GM12865 (cell line): Measurements from ENCODE around the gene TMEM169.

Experiments
- DNase-seq: peaks from one replicate; pipeline ENCODE4 v3.0.0; 2010; ENCODE audit warnings: low read depth
- H3K4me3 ChIP-seq: 2 replicates; pipeline ENCODE4 v1.5.1; 2011; ENCODE audit warnings: mild to moderate bottlenecking, low read depth, low read length, control low read depth
- CTCF ChIP-seq: IDR thresholded peaks from 2 replicates; pipeline ENCODE4 v1.5.1; 2011; ENCODE audit warnings: low read length, control low read depth, low read depth, inconsistent platforms; ENCODE audit not compliant: insufficient read depth; ENCODE audit errors: missing control alignments

The TMEM169 gene

DNA sequence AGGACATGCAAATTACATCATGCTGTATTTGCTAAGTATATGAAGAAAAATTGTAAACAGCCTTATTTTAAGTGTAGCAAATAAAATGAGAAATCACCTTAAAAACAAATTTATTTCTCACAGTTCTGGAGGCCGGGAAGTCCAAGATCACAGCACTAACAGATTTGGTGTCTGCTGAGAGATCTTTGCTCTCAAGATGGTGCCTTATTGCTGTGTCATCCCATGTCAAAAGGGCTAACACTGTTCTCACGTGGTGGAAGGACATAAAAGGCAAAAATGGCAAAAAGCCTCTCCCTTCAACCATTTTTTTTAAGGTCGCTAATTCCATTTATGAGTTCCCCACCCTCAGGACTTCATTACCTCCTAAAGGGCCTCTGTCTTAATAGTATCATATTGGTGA is 39.5 kb downstream of the TMEM169 start:
- TF ChIP-seq CTCF: no peak
- DNase-seq: no peak
- no peak overlapping the region for H3K4me3 ChIP-seq

DNA sequence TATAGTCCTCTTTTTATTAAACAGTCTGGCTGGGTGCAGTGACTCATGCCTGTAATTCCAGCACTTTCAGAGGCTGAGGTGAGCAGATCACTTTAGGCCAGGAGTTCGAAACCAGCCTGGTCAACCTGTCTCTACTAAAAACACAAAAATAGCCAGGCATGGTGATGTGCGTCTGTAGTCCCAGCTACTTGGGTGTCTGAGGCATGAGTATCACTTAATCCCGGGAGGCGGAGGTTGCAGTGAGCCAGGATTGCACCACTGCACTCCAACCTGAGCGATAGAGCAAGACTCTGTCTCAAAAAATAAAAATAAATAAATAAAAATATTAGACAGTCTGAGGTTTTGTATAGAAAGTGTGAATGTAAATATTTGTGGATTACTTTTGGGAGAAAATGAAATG is 45.2 kb downstream of the TMEM169 start:
- DNase-seq: no peak
- H3K4me3 ChIP-seq: no peak overlapping the region
- no peak for TF ChIP-seq CTCF

- no peak overlapping the region for H3K4me3 ChIP-seq
- DNase-seq: no peak
- TF ChIP-seq CTCF: no peak
Observed at GRCh38 chr2:216130346-216130971, 48.7 kb downstream of the TMEM169 start.

GRCh38 chr2:216131175-216131926 is 49.6 kb downstream of the TMEM169 start:
- no peak overlapping the region for H3K4me3 ChIP-seq
- TF ChIP-seq CTCF: no peak

DNA sequence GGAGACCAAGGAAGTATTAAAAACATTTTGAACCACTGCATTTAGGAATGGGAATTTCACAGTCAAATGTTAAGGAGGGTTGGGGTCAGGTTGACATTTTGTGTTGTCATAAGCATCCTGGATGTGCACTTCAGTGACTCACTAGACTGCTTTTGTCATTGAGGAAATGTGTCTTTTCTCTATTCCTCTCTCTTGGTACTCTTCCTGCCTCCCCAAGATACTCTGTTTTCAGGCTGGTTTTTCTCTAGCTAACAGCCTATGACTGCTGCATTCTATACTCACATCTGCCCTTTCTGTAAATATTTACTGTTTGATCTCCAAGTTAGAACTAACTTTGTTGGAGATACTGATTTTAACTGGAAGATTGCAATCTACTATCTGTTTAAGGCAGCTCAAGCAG is 50.9 kb downstream of the TMEM169 start:
- TF ChIP-seq CTCF: no peak
- H3K4me3 ChIP-seq: no peak overlapping the region
- no peak for DNase-seq

More at GRCh38 chr2:216131175-216131926, 49.6 kb downstream of the TMEM169 start:
- no peak for DNase-seq

DNA sequence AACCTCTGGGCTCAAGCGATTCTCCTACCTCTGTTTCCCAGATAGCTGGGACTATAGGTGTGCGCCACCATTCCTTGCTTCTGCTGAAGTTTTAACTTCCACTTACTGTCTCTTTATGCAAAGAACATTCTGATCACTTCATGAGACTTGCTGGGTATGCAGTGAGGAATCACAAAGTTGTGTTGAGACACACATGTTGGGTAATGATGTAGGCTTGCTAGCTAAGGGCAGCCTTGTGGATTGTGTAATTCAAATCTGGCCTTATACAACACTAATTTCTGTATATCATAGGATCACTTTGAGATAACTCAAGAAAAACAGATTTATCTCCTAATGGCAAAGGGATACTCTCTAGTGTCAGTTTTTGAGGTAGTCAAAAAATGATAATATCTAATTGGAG is 51.7 kb downstream of the TMEM169 start:
- H3K4me3 ChIP-seq: no peak overlapping the region
- no peak for TF ChIP-seq CTCF

More for the DNA sequence above, 51.7 kb downstream of the TMEM169 start:
- DNase-seq: no peak
